ENCODE results near the gene MIGA2.

- TF ChIP-seq EZH2 (IDR thresholded peaks at IDR 0.05) = no peak
- TF ChIP-seq, protein P1, sequence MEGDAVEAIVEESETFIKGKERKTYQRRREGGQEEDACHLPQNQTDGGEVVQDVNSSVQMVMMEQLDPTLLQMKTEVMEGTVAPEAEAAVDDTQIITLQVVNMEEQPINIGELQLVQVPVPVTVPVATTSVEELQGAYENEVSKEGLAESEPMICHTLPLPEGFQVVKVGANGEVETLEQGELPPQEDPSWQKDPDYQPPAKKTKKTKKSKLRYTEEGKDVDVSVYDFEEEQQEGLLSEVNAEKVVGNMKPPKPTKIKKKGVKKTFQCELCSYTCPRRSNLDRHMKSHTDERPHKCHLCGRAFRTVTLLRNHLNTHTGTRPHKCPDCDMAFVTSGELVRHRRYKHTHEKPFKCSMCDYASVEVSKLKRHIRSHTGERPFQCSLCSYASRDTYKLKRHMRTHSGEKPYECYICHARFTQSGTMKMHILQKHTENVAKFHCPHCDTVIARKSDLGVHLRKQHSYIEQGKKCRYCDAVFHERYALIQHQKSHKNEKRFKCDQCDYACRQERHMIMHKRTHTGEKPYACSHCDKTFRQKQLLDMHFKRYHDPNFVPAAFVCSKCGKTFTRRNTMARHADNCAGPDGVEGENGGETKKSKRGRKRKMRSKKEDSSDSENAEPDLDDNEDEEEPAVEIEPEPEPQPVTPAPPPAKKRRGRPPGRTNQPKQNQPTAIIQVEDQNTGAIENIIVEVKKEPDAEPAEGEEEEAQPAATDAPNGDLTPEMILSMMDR (IDR thresholded peaks at IDR 0.05) = no peak
Measured at GRCh38 chr9:129012343-129012742, 24.1 kb upstream of the MIGA2 start.
